ENCODE results near the gene FADS6.
"Not testable (repeated sequence)": the region's sequence is repeated elsewhere in the genome, so short reads cannot be mapped to it uniquely, and the experiment has no call there.

FADS6 gene

GRCh38 chr17:74888469-74888868, 5.0 kb downstream of the FADS6 start:
- DNase-seq: no peak

- no peak for DNase-seq
Measured at GRCh38 chr17:74883241-74883745, 10.1 kb downstream of the FADS6 start.

GRCh38 chr17:74882517-74883240, 10.8 kb downstream of the FADS6 start:
- no peak for DNase-seq

GRCh38 chr17:74881073-74881472, 12.4 kb downstream of the FADS6 start:
- DNase-seq: no peak

GRCh38 chr17:74879308-74879707, 14.1 kb downstream of the FADS6 start:
- DNase-seq: no peak

GRCh38 chr17:74878658-74879057, 14.8 kb downstream of the FADS6 start:
- no peak for DNase-seq

GRCh38 chr17:74877592-74878548, 15.6 kb downstream of the FADS6 start:
- DNase-seq: no peak

- DNase-seq: no peak
Measured at GRCh38 chr17:74875977-74876593, 17.3 kb downstream of the FADS6 start.

GRCh38 chr17:74875155-74875976, 18.1 kb downstream of the FADS6 start:
- no peak for DNase-seq

- no peak for DNase-seq
Measured at GRCh38 chr17:74874615-74875037, 18.8 kb downstream of the FADS6 start.

- DNase-seq: no peak
Measured at GRCh38 chr17:74873874-74874614, 19.4 kb downstream of the FADS6 start.

- peak; percentile 100 for DNase-seq
Measured at GRCh38 chr17:74873037-74873873, 20.2 kb downstream of the FADS6 start.

- no peak for DNase-seq
Measured at GRCh38 chr17:74872313-74873036, 21.0 kb downstream of the FADS6 start, which contains the start of gene FDXR. FDXR (minus strand) TSS chr17:74872994; CDS start chr17:74872944, 50 bp downstream.

GRCh38 chr17:74871356-74872076, 21.9 kb downstream of the FADS6 start:
- no peak for DNase-seq

- peak; percentile 66 for DNase-seq
Measured at GRCh38 chr17:74870512-74870911, 22.9 kb downstream of the FADS6 start.

GRCh38 chr17:74870028-74870427, 23.4 kb downstream of the FADS6 start:
- not testable (repeated sequence) for DNase-seq

GRCh38 chr17:74868908-74869255, 24.6 kb downstream of the FADS6 start:
- DNase-seq: no peak

GRCh38 chr17:74868251-74868907, 25.1 kb downstream of the FADS6 start:
- DNase-seq: no peak
